ENCODE results near the gene PTPRR. TPM values are rescaled to one million over a fixed set of nuclear protein-coding genes. Genes with fewer than 3 reads are reported as not detected.
"Not testable (repeated sequence)": the region's sequence is repeated elsewhere in the genome, so short reads cannot be mapped to it uniquely, and the experiment has no call there.

Gene PTPRR
- total and polyA plus RNA-seq, 2 donors (not counting 3 experiments of a cell fraction or from before 2014, with no cell fraction given), result 0.46 to 1.1 TPM

GRCh38 chr12:70736351-70737133, 184.0 kb downstream of the PTPRR start:
- H3K9me3 ChIP-seq (replicated peaks; ENCODE audit: control insufficient read depth, insufficient read depth, low read length), result no peaks in the 10 kb centered on the region
- no peak overlapping the region for H2AFZ ChIP-seq (ENCODE audit: low read depth, low read length)
- no peak for TF ChIP-seq EZH2 (IDR thresholded peaks at IDR 0.05; ENCODE audit: borderline replicate concordance, low read depth, low read length, severe bottlenecking)
- no peak for TF ChIP-seq MYC (IDR thresholded peaks at IDR 0.05; ENCODE audit: low read depth, low read length)
- TF ChIP-seq FOS (IDR thresholded peaks at IDR 0.05; ENCODE audit: borderline replicate concordance, insufficient read depth, low read length), result no peak
- TF ChIP-seq GATA2 (IDR thresholded peaks at IDR 0.05; ENCODE audit: insufficient read depth, insufficient read length, low read depth, low read length), result no peak
- no peak for TF ChIP-seq POLR2AphosphoS5 (IDR thresholded peaks at IDR 0.05; ENCODE audit: insufficient read depth, low read depth, low read length)
- no peak for TF ChIP-seq CTCF (IDR thresholded peaks at IDR 0.05; ENCODE audit: extremely low read depth in 1 of 2, insufficient read depth in 1 of 2, low read depth in 1 of 2, low read length in 2 of 2)
- no peak for TF ChIP-seq MAX (IDR thresholded peaks at IDR 0.05; ENCODE audit: insufficient read depth, insufficient read length)
- no peak overlapping the region for H3K27ac ChIP-seq (ENCODE audit: insufficient read depth, low read depth, low read length)
- FAIRE-seq (no peak), DNase-seq (ENCODE audit: low read depth, low spot score) (no peak)
- no peaks in the 10 kb centered on the region for H3K9me1 ChIP-seq (replicated peaks; ENCODE audit: control insufficient read depth, extremely low read depth, insufficient read depth, low read length)
- ChIA-PET CTCF (no interaction called here), POLR2A (no interaction called here)
- H3K4me1 ChIP-seq (ENCODE audit: control insufficient read depth, extremely low read depth, insufficient read depth, low read length), result no peaks in the 10 kb centered on the region
- no peak overlapping the region for H3K4me3 ChIP-seq (replicated peaks in 1 of 3; ENCODE audit: insufficient read depth in 1 of 3, low read depth in 1 of 3, low read length in 3 of 3)
- H3K27me3 ChIP-seq (ENCODE audit: control insufficient read depth in 2 of 2, insufficient read depth in 2 of 2, low read length in 2 of 2), result peaks cover 2 to 5% of the 10 kb centered on the region in 2 experiments
- intact Hi-C loops (cut with micrococcal nuclease), result loop anchor here (10.0 kb wide), 1 partner anchor 898 kb away; no protein-coding TSS in a partner anchor
- no peak overlapping the region for H3K4me2 ChIP-seq (ENCODE audit: insufficient read depth, low read length)
- no TSS peak for BruUV-seq (replicated peaks)
- dilution Hi-C loops (cut with MboI; ENCODE audit: extremely low pct_ligation_motif_present, low sequenced_read_pairs), result no loop called here
- no peaks in the 10 kb centered on the region for H3K79me2 ChIP-seq (ENCODE audit: control insufficient read depth, insufficient read depth, low read length)
- no peak overlapping the region for H3K9ac ChIP-seq (replicated peaks; ENCODE audit: extremely low read depth, insufficient read depth, low read length)
- no peaks in the 10 kb centered on the region for H3K36me3 ChIP-seq (ENCODE audit: control insufficient read depth in 2 of 2, extremely low read depth in 1 of 2, insufficient read depth in 2 of 2, low read length in 2 of 2)
- no peaks in the 10 kb centered on the region for H4K20me1 ChIP-seq (replicated peaks; ENCODE audit: control insufficient read depth, extremely low read depth, insufficient read depth, low read length)

- H3K4me3 ChIP-seq (replicated peaks in 1 of 3; ENCODE audit: insufficient read depth in 1 of 3, low read depth in 1 of 3, low read length in 3 of 3); H3K9me3 ChIP-seq (replicated peaks; ENCODE audit: control insufficient read depth, insufficient read depth, low read length); POLR2A ChIA-PET; H3K27me3 ChIP-seq (ENCODE audit: control insufficient read depth in 2 of 2, insufficient read depth in 2 of 2, low read length in 2 of 2); BruUV-seq (replicated peaks); H3K9me1 ChIP-seq (replicated peaks; ENCODE audit: control insufficient read depth, extremely low read depth, insufficient read depth, low read length); H3K4me2 ChIP-seq (ENCODE audit: insufficient read depth, low read length); H3K4me1 ChIP-seq (ENCODE audit: control insufficient read depth, extremely low read depth, insufficient read depth, low read length); DNase-seq (ENCODE audit: low read depth, low spot score); H3K27ac ChIP-seq (ENCODE audit: insufficient read depth, low read depth, low read length); dilution Hi-C loops (cut with MboI; ENCODE audit: extremely low pct_ligation_motif_present, low sequenced_read_pairs); H4K20me1 ChIP-seq (replicated peaks; ENCODE audit: control insufficient read depth, extremely low read depth, insufficient read depth, low read length); H3K9ac ChIP-seq (replicated peaks; ENCODE audit: extremely low read depth, insufficient read depth, low read length); H3K79me2 ChIP-seq (ENCODE audit: control insufficient read depth, insufficient read depth, low read length); FAIRE-seq; H3K36me3 ChIP-seq (ENCODE audit: control insufficient read depth in 2 of 2, extremely low read depth in 1 of 2, insufficient read depth in 2 of 2, low read length in 2 of 2); H2AFZ ChIP-seq (ENCODE audit: low read depth, low read length): not testable (repeated sequence)
- intact Hi-C loops (cut with micrococcal nuclease), result loop anchor here (10.0 kb wide), 1 partner anchor 900 kb away; no protein-coding TSS in a partner anchor
- CTCF ChIA-PET, result interaction anchor here (2.8 to 3.0 kb wide), 2 partner anchors 114 to 658 kb away, joined by 58 to 66 read pairs; no protein-coding TSS in a partner anchor
Observed at GRCh38 chr12:70735197-70735596, 185.3 kb downstream of the PTPRR start.
